K562 (cell line): ENCODE results near the gene KDF1. TPM values are rescaled to one million over a fixed set of nuclear protein-coding genes. Genes with fewer than 3 reads are reported as not detected.
A peak's percentile ranks its signal among the peaks of the same experiment; 100 is the strongest.

Experiments
- BCOR ChIP-seq: fragments of 450-650 bp; IDR thresholded peaks from 2 replicates; pipeline ENCODE4 v1.6.1; 2016
- CBX1 ChIP-seq: sonication (generic); IDR thresholded peaks from 2 replicates; pipeline ENCODE4 v1.6.1; 2016; ENCODE audit warnings: antibody characterized with exemption, low read depth, mild to moderate bottlenecking
- CHD4 ChIP-seq: fragments of 200-600 bp; sonication (generic); IDR thresholded peaks from 3 replicates; pipeline ENCODE4 v1.6.1; 2012; ENCODE audit warnings: low read depth, mild to moderate bottlenecking, mixed read lengths, low read length, inconsistent platforms; ENCODE audit not compliant: insufficient read depth, insufficient replicate concordance, poor library complexity, severe bottlenecking
- FOXJ2 ChIP-seq: fragments of 200-800 bp; sonication (Bioruptor generic); IDR thresholded peaks from 2 replicates; pipeline ENCODE4 v1.6.1; 2016; ENCODE audit warnings: missing genetic modification characterization, missing compliant biosample characterization
- KDM1A ChIP-seq, 2 experiments: fragments of 450-650 bp; IDR thresholded peaks; 2 replicates each; pipeline ENCODE4 v1.6.1; 2016; ENCODE audit warnings: mild to moderate bottlenecking in 2 of 2
- NR1H2 ChIP-seq: sonication (generic); formaldehyde crosslinking; IDR thresholded peaks from 2 replicates; pipeline ENCODE4 v1.4.0; 2020; ENCODE audit warnings: mild to moderate bottlenecking, missing genetic modification reagents
- NR3C1 ChIP-seq: sonication (generic); formaldehyde crosslinking; IDR thresholded peaks from 2 replicates; pipeline ENCODE4 v1.8.1; 2022; ENCODE audit warnings: missing genetic modification reagents
- PHB2 ChIP-seq: fragments of 450-650 bp; IDR thresholded peaks from 2 replicates; pipeline ENCODE4 v1.6.1; 2017; ENCODE audit warnings: low read depth
- RBM15 ChIP-seq: fragments of 200-400 bp; formaldehyde crosslinking; IDR thresholded peaks from 2 replicates; pipeline ENCODE4 v1.6.1; 2018; ENCODE audit warnings: mild to moderate bottlenecking, low read length, moderate library complexity; ENCODE audit not compliant: insufficient read depth
- STAG1 ChIP-seq: sonication (generic); formaldehyde crosslinking; IDR thresholded peaks from 2 replicates; pipeline ENCODE4 v1.5.0; 2020; ENCODE audit warnings: missing genetic modification reagents, borderline replicate concordance
- THRAP3 ChIP-seq: fragments of 450-650 bp; IDR thresholded peaks from 2 replicates; pipeline ENCODE4 v1.6.1; 2016; ENCODE audit warnings: mild to moderate bottlenecking, inconsistent platforms, borderline replicate concordance
- XRCC3 ChIP-seq: fragments of 450-650 bp; IDR thresholded peaks from 2 replicates; pipeline ENCODE4 v1.6.1; 2017; ENCODE audit warnings: mild to moderate bottlenecking, moderate library complexity
- ZBTB1 ChIP-seq: sonication (generic); formaldehyde crosslinking; IDR thresholded peaks from 2 replicates; pipeline ENCODE4 v1.8.1; 2023; ENCODE audit warnings: missing genetic modification reagents, low read depth, mild to moderate bottlenecking, borderline replicate concordance
- ZNF174 ChIP-seq: fragments of 250-450 bp; sonication (Bioruptor Pico); IDR thresholded peaks from 2 replicates; pipeline ENCODE4 v1.4.0; 2020; ENCODE audit warnings: mild to moderate bottlenecking
- ZNF217 ChIP-seq: sonication (generic); formaldehyde crosslinking; IDR thresholded peaks from 2 replicates; pipeline ENCODE4 v1.8.0; 2022; ENCODE audit warnings: mild to moderate bottlenecking, missing genetic modification reagents
- ZNF311 ChIP-seq: fragments of 250-450 bp; sonication (Bioruptor Pico); IDR thresholded peaks from 2 replicates; pipeline ENCODE4 v1.4.0; 2020; ENCODE audit warnings: mild to moderate bottlenecking, moderate library complexity
- ZNF384 ChIP-seq: IDR thresholded peaks from 2 replicates; pipeline ENCODE4 v1.6.1; 2012; ENCODE audit warnings: low read depth, low read length, improper control_type of control experiment
- ZNF76 ChIP-seq: fragments of 250-450 bp; sonication (Bioruptor Pico); IDR thresholded peaks from 2 replicates; pipeline ENCODE4 v1.4.0; 2020; ENCODE audit warnings: mild to moderate bottlenecking, moderate library complexity, borderline replicate concordance
- polyA plus RNA-seq, 8 experiments: library from polyadenylated mRNA; depleted of rRNA in 4 of 8; stranded (reverse) in 5 of 8; unstranded in 3 of 8; fragments of >200 nt; fragmentation: Nextera tagmentation in 2 of 8; fragmentation: Illumina TruSeq in 1 of 8; extraction: Ambion mirVana in 2 of 8; extraction: Trizol in 1 of 8; gene quantifications; 2 replicates each; pipeline versions ENCODE4 v1.2.1 to v1.2.3, GENCODE V29; 2011 to 2014; ENCODE audit warnings: inconsistent platforms in 1 of 8, missing spikeins in 1 of 8
- total RNA-seq, 7 experiments: library from RNA; depleted of rRNA in 6 of 7; stranded (reverse); fragments of >200 nt in 6 of 7; fragmentation: Illumina TruSeq in 2 of 7; extraction: Trizol in 2 of 7; gene quantifications; 2 replicates each; pipeline versions ENCODE4 v1.2.1 to v1.2.3, GENCODE V29; 2011 to 2021; ENCODE audit warnings: low replicate concordance in 1 of 7

The KDF1 gene
- total and polyA plus RNA-seq, 9 of the 15 experiments (the other 6 are each of a cell fraction or from before 2014, with no cell fraction given) = 0.38 to 1.9 (median 0.83) TPM

- TF ChIP-seq FOXJ2 (tag) (no peak), STAG1 (CRISPR knock-in tag) (no peak), ZBTB1 (CRISPR knock-in tag) (no peak), ZNF384 (no peak), CBX1 (peak; percentile 70; the same call in 1 of the 2 replicates), XRCC3 (no peak), BCOR (peak; percentile 93), THRAP3 (no peak), CHD4 (peak; percentile 77), KDM1A (IDR thresholded peaks at IDR 0.05) (peak; percentile 67 to 83; a peak in 3 of 4 replicates), ZNF217 (no peak), RBM15 (no peak), ZNF311 (CRISPR knock-in tag) (no peak), NR1H2 (no peak), ZNF174 (CRISPR knock-in tag) (no peak), PHB2 (no peak), ZNF76 (CRISPR knock-in tag) (no peak), NR3C1 (no peak)
- TF ChIP-seq, all 486 proteins: peak for 9
These were observed 11.3 kb upstream of the KDF1 start (continued) for GRCh38 chr1:26971590-26971989.
